Naive thymus-derived CD4-positive, alpha-beta T cell (primary cell): Measurements from ENCODE around the gene DPY19L3. TPM values are rescaled to one million over a fixed set of nuclear protein-coding genes. Genes with fewer than 3 reads are reported as not detected.

Source experiments
- ATAC-seq: fragments of 150-1000 bp; cut with Tn5 transposase; 2 replicates; pipeline ENCODE4 v1.10.0; 2021; ENCODE audit warnings: mild to moderate bottlenecking, moderate library complexity
- CTCF ChIA-PET: fragments of 350-600 bp; sonication (Branson Sonifier 250); formaldehyde crosslinking; loops from one replicate; lab custom pipeline; 2021; ENCODE audit warnings: antibody characterized with exemption; lab: Charles Lee
- POLR2A ChIA-PET: fragments of 350-600 bp; sonication (Branson Sonifier 250); formaldehyde crosslinking; loops from one replicate; lab custom pipeline; 2021; ENCODE audit warnings: antibody characterized with exemption, inconsistent platforms; lab: Charles Lee
- DNase-seq, 9 donors: peaks; one replicate each; pipeline versions ENCODE4 v3.0.0 to v3.0.0-alpha.2; 2020 to 2022; ENCODE audit warnings: mixed read lengths in 1 of 9
- H3K27ac ChIP-seq: one replicate; pipeline ENCODE4 v1.7.0; 2013; ENCODE audit warnings: mild to moderate bottlenecking, low read depth, low read length, moderate library complexity
- H3K27me3 ChIP-seq, 2 donors: one replicate each; pipeline ENCODE4 v1.7.0; 2013; ENCODE audit warnings: low read length in 2 of 2, mild to moderate bottlenecking in 2 of 2, moderate library complexity in 2 of 2; ENCODE audit not compliant: control insufficient read depth in 2 of 2, insufficient read depth in 2 of 2
- H3K36me3 ChIP-seq, 3 experiments: 1 replicate in 2 of 3; 2 replicates in 1 of 3; pipeline ENCODE4 v1.7.0; 2013; ENCODE audit warnings: low read length in 3 of 3, mild to moderate bottlenecking in 3 of 3, moderate library complexity in 1 of 3; ENCODE audit not compliant: insufficient read depth in 3 of 3, control insufficient read depth in 2 of 3
- H3K4me1 ChIP-seq, 2 donors: one replicate each; pipeline ENCODE4 v1.7.0; 2013; ENCODE audit warnings: low read length in 2 of 2, mild to moderate bottlenecking in 2 of 2, moderate library complexity in 1 of 2; ENCODE audit not compliant: control insufficient read depth in 2 of 2, insufficient read depth in 2 of 2
- H3K4me3 ChIP-seq: 2 replicates; pipeline ENCODE4 v1.7.0; 2013; ENCODE audit warnings: mild to moderate bottlenecking, low read length
- H3K9me3 ChIP-seq, 3 experiments: 1 replicate in 2 of 3; 2 replicates in 1 of 3; pipeline ENCODE4 v1.7.0; 2013; ENCODE audit warnings: low read length in 3 of 3; ENCODE audit not compliant: control insufficient read depth in 2 of 3
- H3K27ac Mint-ChIP-seq, 9 donors: one replicate each; pipeline ENCODE4 v1.8.0; 2020 to 2022; ENCODE audit warnings: mixed read lengths in 9 of 9, mild to moderate bottlenecking in 8 of 9, moderate library complexity in 5 of 9, inconsistent platforms in 2 of 9
- H3K27me3 Mint-ChIP-seq, 5 donors: one replicate each; pipeline ENCODE4 v1.8.0; 2021 to 2022; ENCODE audit warnings: mixed read lengths in 5 of 5, mild to moderate bottlenecking in 1 of 5
- H3K36me3 Mint-ChIP-seq, 5 donors: one replicate each; pipeline ENCODE4 v1.8.0; 2020 to 2022; ENCODE audit warnings: mixed read lengths in 5 of 5, mild to moderate bottlenecking in 3 of 5, inconsistent platforms in 1 of 5
- H3K4me1 Mint-ChIP-seq, 7 donors: one replicate each; pipeline ENCODE4 v1.8.0; 2020 to 2022; ENCODE audit warnings: mixed read lengths in 7 of 7, mild to moderate bottlenecking in 3 of 7, inconsistent platforms in 1 of 7
- H3K4me3 Mint-ChIP-seq, 10 donors: one replicate each; pipeline ENCODE4 v1.8.0; 2020 to 2022; ENCODE audit warnings: mild to moderate bottlenecking in 10 of 10, mixed read lengths in 10 of 10, moderate library complexity in 6 of 10, inconsistent platforms in 2 of 10
- H3K9me3 Mint-ChIP-seq, 11 donors: one replicate each; pipeline ENCODE4 v1.8.0; 2020 to 2022; ENCODE audit warnings: mixed read lengths in 11 of 11, mild to moderate bottlenecking in 4 of 11, inconsistent platforms in 1 of 11, moderate library complexity in 1 of 11
- intact Hi-C, 2 donors: fragments of 100-400 bp; cut with micrococcal nuclease; formaldehyde crosslinking; loops; one replicate each; pipeline ENCODE4 v1.15.1; 2023
- polyA plus RNA-seq, 2 donors: library from polyadenylated mRNA; unstranded; fragments of 300-500 nt; fragmentation: Illumina TruSeq; gene quantifications; one replicate each; pipeline ENCODE4 v1.2.3, GENCODE V29; 2021
- total RNA-seq, 6 experiments: library from RNA in 5 of 6; stranded (reverse) in 5 of 6; gene quantifications; 1 replicate in 5 of 6; 2 replicates in 1 of 6; pipeline ENCODE4 v1.2.3 and lab custom pipeline; 2021 to 2026

Gene DPY19L3
- total and polyA plus RNA-seq, 7 experiments from 2014 or later: 3.2 to 19.3 (median 11.9) TPM

- Histone ChIP-seq H3K9me3 (no peaks in the 10 kb centered on the region), H3K27me3 (no peaks in the 10 kb centered on the region), H3K36me3 (peaks cover 5 to 14% (median 6%) of the 10 kb centered on the region in 3 experiments), H3K4me1 (no peaks in the 10 kb centered on the region), H3K27ac (no peak overlapping the region), H3K4me3 (no peak overlapping the region)
- ATAC-seq (no peak), DNase-seq (no peak)
- H3K27me3 Mint-ChIP-seq: no peaks in the 10 kb centered on the region
- no peaks in the 10 kb centered on the region for H3K9me3 Mint-ChIP-seq
- no peak overlapping the region for H3K27ac Mint-ChIP-seq
- peak overlapping the region in 1 of 10 donors; percentile 1 for H3K4me3 Mint-ChIP-seq
- intact Hi-C loops: no loop called here
- ChIA-PET CTCF (no interaction called here), POLR2A (no interaction called here)
- peaks cover 0 to 16% (median 10%) of the 10 kb centered on the region in 5 donors for H3K36me3 Mint-ChIP-seq
- peaks cover 0 to 10% (median 5%) of the 10 kb centered on the region in 7 donors for H3K4me1 Mint-ChIP-seq
Measured at GRCh38 chr19:32387701-32388392, 17.7 kb upstream of the DPY19L3 start.

- ATAC-seq (no peak), DNase-seq (no peak)
- no peaks in the 10 kb centered on the region for H3K9me3 Mint-ChIP-seq
- peaks cover 0 to 10% (median 5%) of the 10 kb centered on the region in 5 donors for H3K36me3 Mint-ChIP-seq
- Histone ChIP-seq H3K9me3 (no peaks in the 10 kb centered on the region), H3K36me3 (peaks cover 0 to 8% (median 4%) of the 10 kb centered on the region in 3 experiments), H3K4me3 (no peak overlapping the region), H3K27ac (no peak overlapping the region), H3K27me3 (no peaks in the 10 kb centered on the region), H3K4me1 (no peaks in the 10 kb centered on the region)
- CTCF ChIA-PET: no interaction called here
- POLR2A ChIA-PET: no interaction called here
- no peaks in the 10 kb centered on the region for H3K27me3 Mint-ChIP-seq
- intact Hi-C loops: no loop called here
- peaks cover 0 to 9% (median 3%) of the 10 kb centered on the region in 7 donors for H3K4me1 Mint-ChIP-seq
- peak overlapping the region in 1 of 10 donors; percentile 1 for H3K4me3 Mint-ChIP-seq
- no peak overlapping the region for H3K27ac Mint-ChIP-seq
Measured at GRCh38 chr19:32388393-32388855, 17.1 kb upstream of the DPY19L3 start.

GRCh38 chr19:32392901-32393300, 12.7 kb upstream of the DPY19L3 start:
- H3K36me3 Mint-ChIP-seq: peaks cover 0 to 9% (median 0%) of the 10 kb centered on the region in 5 donors
- DNase-seq: no peak
- no peaks in the 10 kb centered on the region for H3K36me3 ChIP-seq
- H3K27ac Mint-ChIP-seq: no peak overlapping the region
- H3K27me3 Mint-ChIP-seq: no peaks in the 10 kb centered on the region
- no peak overlapping the region for H3K4me3 Mint-ChIP-seq
- H3K4me1 ChIP-seq: no peaks in the 10 kb centered on the region
- no peak overlapping the region for H3K4me3 ChIP-seq
- ChIA-PET POLR2A (interaction anchor here (0.5 kb wide), 1 partner anchor 43 kb away, joined by 4 read pairs; no protein-coding TSS in a partner anchor), CTCF (no interaction called here)
- H3K27ac ChIP-seq: no peak overlapping the region
- intact Hi-C loops: no loop called here
- H3K27me3 ChIP-seq: no peaks in the 10 kb centered on the region
- no peak for ATAC-seq
- H3K9me3 Mint-ChIP-seq: no peaks in the 10 kb centered on the region
- H3K4me1 Mint-ChIP-seq: peaks cover 0 to 6% (median 4%) of the 10 kb centered on the region in 7 donors
- H3K9me3 ChIP-seq: no peaks in the 10 kb centered on the region

GRCh38 chr19:32396046-32396652, 9.4 kb upstream of the DPY19L3 start:
- CTCF ChIA-PET: no interaction called here
- ATAC-seq (no peak), DNase-seq (no peak)
- Histone ChIP-seq H3K9me3 (no peaks in the 10 kb centered on the region), H3K36me3 (no peaks in the 10 kb centered on the region), H3K27ac (no peak overlapping the region), H3K4me1 (no peaks in the 10 kb centered on the region), H3K27me3 (no peaks in the 10 kb centered on the region), H3K4me3 (no peak overlapping the region)
- POLR2A ChIA-PET: interaction anchor here (0.6 to 0.7 kb wide), 2 partner anchors 10 to 936 kb away, joined by 3 to 8 read pairs; no protein-coding TSS in a partner anchor
- Mint-ChIP-seq H3K4me3 (no peak overlapping the region), H3K36me3 (peaks cover 0 to 9% (median 0%) of the 10 kb centered on the region in 5 donors), H3K27ac (no peak overlapping the region), H3K4me1 (peaks cover 0 to 6% (median 4%) of the 10 kb centered on the region in 7 donors), H3K27me3 (no peaks in the 10 kb centered on the region), H3K9me3 (no peaks in the 10 kb centered on the region)
- intact Hi-C loops: no loop called here

GRCh38 chr19:32397671-32398101, 7.9 kb upstream of the DPY19L3 start:
- Mint-ChIP-seq H3K9me3 (no peaks in the 10 kb centered on the region), H3K4me3 (no peak overlapping the region), H3K27me3 (no peaks in the 10 kb centered on the region), H3K27ac (no peak overlapping the region), H3K4me1 (peaks cover 0 to 8% (median 0%) of the 10 kb centered on the region in 7 donors), H3K36me3 (peaks cover 0 to 9% (median 0%) of the 10 kb centered on the region in 5 donors)
- H3K27ac ChIP-seq: no peak overlapping the region
- no peaks in the 10 kb centered on the region for H3K4me1 ChIP-seq
- H3K27me3 ChIP-seq: no peaks in the 10 kb centered on the region
- no peak for DNase-seq
- no peak overlapping the region for H3K4me3 ChIP-seq
- H3K36me3 ChIP-seq: no peaks in the 10 kb centered on the region
- ATAC-seq: no peak
- no peaks in the 10 kb centered on the region for H3K9me3 ChIP-seq
- ChIA-PET CTCF (no interaction called here), POLR2A (no interaction called here)
- intact Hi-C loops: no loop called here

GRCh38 chr19:32401992-32402391, 3.6 kb upstream of the DPY19L3 start:
- H3K36me3 Mint-ChIP-seq: no peaks in the 10 kb centered on the region
- intact Hi-C loops: loop anchor here (5.0 to 10.0 kb wide), 2 partner anchors 40 to 683 kb away; partner anchors contain the start of gene GPATCH1 (in 1 of the 2)
- DNase-seq (no peak), ATAC-seq (no peak)
- H3K27me3 Mint-ChIP-seq: no peaks in the 10 kb centered on the region
- POLR2A ChIA-PET: interaction anchor here (0.6 kb wide), 1 partner anchor 20 kb away, joined by 4 read pairs; no protein-coding TSS in a partner anchor
- Histone ChIP-seq H3K27me3 (no peaks in the 10 kb centered on the region), H3K4me3 (no peak overlapping the region), H3K4me1 (peaks cover 4 to 12% of the 10 kb centered on the region in 2 donors), H3K27ac (no peak overlapping the region), H3K36me3 (peaks cover 0 to 3% (median 0%) of the 10 kb centered on the region in 3 experiments), H3K9me3 (no peaks in the 10 kb centered on the region)
- H3K4me3 Mint-ChIP-seq: no peak overlapping the region
- H3K4me1 Mint-ChIP-seq: peaks cover 8 to 25% (median 17%) of the 10 kb centered on the region in 7 donors
- CTCF ChIA-PET: no interaction called here
- peak overlapping the region in 3 of 9 donors; percentile 14 to 74 (median 71) for H3K27ac Mint-ChIP-seq
- no peaks in the 10 kb centered on the region for H3K9me3 Mint-ChIP-seq
